Neural cell (in vitro differentiated cells): ENCODE data around the gene CTTNBP2NL.

ENCODE experiments used
- EZH2 ChIP-seq: fragments of 200-600, 300-800 bp; shearing (Covaris generic), sonication (generic); IDR thresholded peaks from 2 replicates; pipeline ENCODE4 v1.6.1; 2014; ENCODE audit warnings: antibody characterized with exemption, low read length, borderline replicate concordance, mild to moderate bottlenecking; ENCODE audit not compliant: insufficient read depth, poor library complexity, severe bottlenecking
- TF ChIP-seq, protein P1 (sequence below): fragments of 450-650 bp; IDR thresholded peaks from 2 replicates; pipeline ENCODE4 v1.5.1; 2014; ENCODE audit warnings: antibody characterized with exemption, mild to moderate bottlenecking, moderate library complexity; ENCODE audit not compliant: poor library complexity, severe bottlenecking

DNA sequence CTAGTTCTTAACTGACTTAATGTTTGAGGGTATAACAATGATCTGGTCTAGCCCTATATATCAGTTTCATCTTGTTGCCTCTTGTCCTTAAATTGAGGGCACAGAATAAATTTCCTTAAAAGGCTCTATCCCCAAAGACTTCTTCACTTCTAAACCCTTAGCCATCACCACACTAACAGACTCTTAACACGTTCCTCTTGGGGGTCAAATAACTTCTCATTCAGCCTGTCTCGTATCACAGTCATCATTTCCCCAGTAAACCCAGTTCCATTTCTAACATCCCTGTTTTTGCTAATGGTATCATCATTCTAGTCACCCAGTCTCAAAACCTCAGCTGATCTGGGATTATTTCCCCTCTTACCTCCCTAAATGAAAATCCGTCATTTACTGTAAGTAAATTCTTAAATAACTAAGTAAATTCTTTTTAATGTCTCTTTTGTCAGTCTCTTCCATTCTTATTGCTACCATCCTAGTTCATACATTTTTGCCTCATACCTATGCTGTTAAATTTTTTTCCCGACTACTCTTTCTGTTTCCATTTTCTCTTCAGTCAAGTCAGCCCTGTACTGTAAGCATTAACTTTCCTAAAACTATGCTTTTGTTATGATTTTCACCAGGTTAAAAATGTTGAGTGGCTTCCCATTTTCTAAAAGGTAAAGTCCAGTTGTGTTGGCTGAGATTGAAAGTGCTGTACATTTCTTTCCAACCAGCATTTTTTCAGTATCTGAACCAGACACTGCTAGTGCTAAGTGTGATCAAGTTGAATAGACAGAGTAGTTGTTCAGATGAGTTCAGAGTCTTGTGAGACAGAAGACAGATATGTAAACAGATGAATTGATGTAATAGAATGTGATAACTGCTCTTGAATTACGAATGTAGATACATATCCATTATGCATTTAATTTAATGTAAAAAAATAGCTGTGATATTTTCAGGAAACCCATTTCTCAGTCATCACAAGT, 6.9 kb downstream of the CTTNBP2NL start:
- TF ChIP-seq, protein P1, sequence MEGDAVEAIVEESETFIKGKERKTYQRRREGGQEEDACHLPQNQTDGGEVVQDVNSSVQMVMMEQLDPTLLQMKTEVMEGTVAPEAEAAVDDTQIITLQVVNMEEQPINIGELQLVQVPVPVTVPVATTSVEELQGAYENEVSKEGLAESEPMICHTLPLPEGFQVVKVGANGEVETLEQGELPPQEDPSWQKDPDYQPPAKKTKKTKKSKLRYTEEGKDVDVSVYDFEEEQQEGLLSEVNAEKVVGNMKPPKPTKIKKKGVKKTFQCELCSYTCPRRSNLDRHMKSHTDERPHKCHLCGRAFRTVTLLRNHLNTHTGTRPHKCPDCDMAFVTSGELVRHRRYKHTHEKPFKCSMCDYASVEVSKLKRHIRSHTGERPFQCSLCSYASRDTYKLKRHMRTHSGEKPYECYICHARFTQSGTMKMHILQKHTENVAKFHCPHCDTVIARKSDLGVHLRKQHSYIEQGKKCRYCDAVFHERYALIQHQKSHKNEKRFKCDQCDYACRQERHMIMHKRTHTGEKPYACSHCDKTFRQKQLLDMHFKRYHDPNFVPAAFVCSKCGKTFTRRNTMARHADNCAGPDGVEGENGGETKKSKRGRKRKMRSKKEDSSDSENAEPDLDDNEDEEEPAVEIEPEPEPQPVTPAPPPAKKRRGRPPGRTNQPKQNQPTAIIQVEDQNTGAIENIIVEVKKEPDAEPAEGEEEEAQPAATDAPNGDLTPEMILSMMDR: no peak
- no peak for TF ChIP-seq EZH2
